Left ventricle myocardium inferior (tissue), 1 donor: ENCODE data around the gene SMG9. TPM values are rescaled to one million over a fixed set of nuclear protein-coding genes. Genes with fewer than 3 reads are reported as not detected.

Source experiments
- DNase-seq: peaks from one replicate; pipeline ENCODE4 v3.0.0-alpha.2; 2020
- H3K27ac ChIP-seq: fragments of 200-600 bp; replicated peaks from 2 replicates; pipeline ENCODE4 v1.8.0; 2021
- H3K27me3 ChIP-seq: fragments of 200-600 bp; 2 replicates; pipeline ENCODE4 v1.8.0; 2021; ENCODE audit warnings: low read depth
- H3K36me3 ChIP-seq: fragments of 200-600 bp; 2 replicates; pipeline ENCODE4 v1.8.0; 2021
- H3K4me1 ChIP-seq: fragments of 200-600 bp; 2 replicates; pipeline ENCODE4 v1.8.0; 2021
- H3K4me3 ChIP-seq: fragments of 200-600 bp; 2 replicates; pipeline ENCODE4 v1.8.0; 2021; ENCODE audit warnings: mild to moderate bottlenecking, moderate library complexity
- H3K9me3 ChIP-seq: fragments of 200-600 bp; replicated peaks from 2 replicates; pipeline ENCODE4 v1.8.0; 2021
- CTCF ChIP-seq: fragments of 200-600 bp; IDR thresholded peaks from 2 replicates; pipeline ENCODE4 v1.8.0; 2021; ENCODE audit warnings: antibody characterized with exemption, mild to moderate bottlenecking, borderline replicate concordance
- intact Hi-C: fragments of 100-400 bp; cut with micrococcal nuclease; formaldehyde crosslinking; loops from one replicate; pipeline ENCODE4 v1.11.0; 2022
- total RNA-seq: library from RNA; stranded (reverse); fragmentation: NEBNext Ultra II Directional; extraction: Animal tissue kit (Norgen Biotek cat#: 25700); gene quantifications from one replicate; pipeline ENCODE4 v1.2.1, GENCODE V29; 2021
- donor health status: DM: no; HTN: yes; CAD: no; lungs with severe emphysema.

The SMG9 gene
- total RNA-seq, 1 donor from 2014 or later: 18.9 TPM

- H3K4me3 ChIP-seq: no peak overlapping the region
- H3K9me3 ChIP-seq: peaks cover 8% of the 10 kb centered on the region
- DNase-seq: no peak
- H3K27me3 ChIP-seq: peaks cover 16% of the 10 kb centered on the region
- no peak overlapping the region for H3K27ac ChIP-seq
- intact Hi-C loops: no loop called here
- peaks cover 6% of the 10 kb centered on the region for H3K4me1 ChIP-seq
- no peak for TF ChIP-seq CTCF
- H3K36me3 ChIP-seq: no peaks in the 10 kb centered on the region
Measured at GRCh38 chr19:43705729-43706128, 49.0 kb downstream of the SMG9 start.

- Histone ChIP-seq H3K36me3 (no peaks in the 10 kb centered on the region), H3K9me3 (peaks cover 8% of the 10 kb centered on the region), H3K4me1 (peaks cover 20% of the 10 kb centered on the region), H3K27me3 (peaks cover 22% of the 10 kb centered on the region), H3K27ac (no peak overlapping the region), H3K4me3 (no peak overlapping the region)
- no peak for TF ChIP-seq CTCF
- DNase-seq: no peak
- intact Hi-C loops: no loop called here
Measured at GRCh38 chr19:43704002-43704705, 50.6 kb downstream of the SMG9 start.

- Histone ChIP-seq H3K36me3 (no peaks in the 10 kb centered on the region), H3K27me3 (peaks cover 26% of the 10 kb centered on the region), H3K4me1 (peaks cover 22% of the 10 kb centered on the region), H3K9me3 (peaks cover 12% of the 10 kb centered on the region), H3K27ac (peak overlapping the region; percentile 84), H3K4me3 (peak overlapping the region; percentile 50)
- intact Hi-C loops: no loop called here
- DNase-seq: peak; percentile 46
- TF ChIP-seq CTCF: no peak
Measured at GRCh38 chr19:43700395-43701000, 54.3 kb downstream of the SMG9 start.

GRCh38 chr19:43699506-43700394 is 55.0 kb downstream of the SMG9 start:
- no peak for TF ChIP-seq CTCF
- peaks cover 12% of the 10 kb centered on the region for H3K9me3 ChIP-seq
- H3K36me3 ChIP-seq: no peaks in the 10 kb centered on the region
- H3K27me3 ChIP-seq: peaks cover 26% of the 10 kb centered on the region
- intact Hi-C loops: no loop called here
- peak overlapping the region; percentile 84 for H3K27ac ChIP-seq
- H3K4me3 ChIP-seq: peak overlapping the region; percentile 57
- peak; percentile 23 for DNase-seq
- peaks cover 22% of the 10 kb centered on the region for H3K4me1 ChIP-seq

- intact Hi-C loops: no loop called here
- no peak for DNase-seq
- H3K27me3 ChIP-seq: peaks cover 26% of the 10 kb centered on the region
Measured at GRCh38 chr19:43697295-43697694, 57.5 kb downstream of the SMG9 start.

More at GRCh38 chr19:43697295-43697694, 57.5 kb downstream of the SMG9 start:
- Histone ChIP-seq H3K4me3 (no peak overlapping the region), H3K4me1 (peaks cover 22% of the 10 kb centered on the region), H3K36me3 (no peaks in the 10 kb centered on the region), H3K27ac (no peak overlapping the region), H3K9me3 (peaks cover 15% of the 10 kb centered on the region)
- TF ChIP-seq CTCF: no peak
